NCI-H2029 (cell line): Measurements from ENCODE around the gene ITIH6.
"Not testable (repeated sequence)": the region's sequence is repeated elsewhere in the genome, so short reads cannot be mapped to it uniquely, and the experiment has no call there.

Source experiments
- DNase-seq: peaks from one replicate; lab custom pipeline; 2025; lab: John Stamatoyannopoulos, UW

The ITIH6 gene

GRCh38 chrX:54799046-54799445 lies 991 bp upstream of the ITIH6 start:
- no peak for DNase-seq

GRCh38 chrX:54794795-54795194 lies 3.3 kb downstream of the ITIH6 start:
- DNase-seq: no peak

GRCh38 chrX:54794028-54794427 lies 4.0 kb downstream of the ITIH6 start:
- DNase-seq: no peak

DNA sequence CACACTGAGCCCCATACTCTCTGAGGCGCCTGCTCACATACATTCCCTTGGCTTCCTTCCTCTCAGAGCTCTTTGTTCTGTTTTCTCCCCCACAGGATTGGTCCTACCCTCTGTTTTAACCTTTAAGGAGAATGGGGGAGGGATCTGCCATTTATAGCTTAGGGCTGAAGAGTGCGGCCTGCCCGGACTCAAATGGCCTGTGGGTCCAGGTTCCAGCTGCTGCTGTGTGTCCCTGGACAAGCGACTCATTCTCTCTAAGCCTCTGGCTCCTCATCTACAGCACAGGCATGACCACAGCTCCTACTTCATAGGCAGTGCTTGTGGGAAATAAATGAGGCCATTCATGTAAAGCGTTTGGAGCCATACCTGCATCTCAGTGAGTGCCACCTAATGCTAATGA lies 8.7 kb downstream of the ITIH6 start:
- not testable (repeated sequence) for DNase-seq

- no peak for DNase-seq
These were observed 9.6 kb downstream of the ITIH6 start for GRCh38 chrX:54788446-54788845.

- peak; percentile 8 for DNase-seq
These were observed 11.1 kb downstream of the ITIH6 start for GRCh38 chrX:54786967-54787366.

DNA sequence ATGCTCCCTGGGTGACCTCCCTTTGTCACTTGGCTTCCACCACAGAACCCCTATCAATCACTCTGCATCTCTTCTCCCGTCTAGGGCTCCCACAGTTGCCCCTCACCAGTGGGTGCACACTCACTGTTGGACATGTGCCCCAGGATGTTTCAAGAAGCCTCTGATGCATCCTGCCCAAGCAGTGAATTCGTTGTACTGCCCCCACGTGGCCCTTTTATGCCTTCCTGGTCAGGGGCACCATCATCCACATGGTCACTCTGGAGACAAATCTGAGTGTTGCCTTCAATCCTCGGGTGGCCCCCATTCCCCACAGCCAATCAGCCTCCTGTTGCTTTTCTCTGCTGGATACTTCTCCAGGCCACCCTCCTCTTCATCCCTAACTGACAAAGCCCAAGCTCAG lies 12.2 kb downstream of the ITIH6 start:
- no peak for DNase-seq

DNA sequence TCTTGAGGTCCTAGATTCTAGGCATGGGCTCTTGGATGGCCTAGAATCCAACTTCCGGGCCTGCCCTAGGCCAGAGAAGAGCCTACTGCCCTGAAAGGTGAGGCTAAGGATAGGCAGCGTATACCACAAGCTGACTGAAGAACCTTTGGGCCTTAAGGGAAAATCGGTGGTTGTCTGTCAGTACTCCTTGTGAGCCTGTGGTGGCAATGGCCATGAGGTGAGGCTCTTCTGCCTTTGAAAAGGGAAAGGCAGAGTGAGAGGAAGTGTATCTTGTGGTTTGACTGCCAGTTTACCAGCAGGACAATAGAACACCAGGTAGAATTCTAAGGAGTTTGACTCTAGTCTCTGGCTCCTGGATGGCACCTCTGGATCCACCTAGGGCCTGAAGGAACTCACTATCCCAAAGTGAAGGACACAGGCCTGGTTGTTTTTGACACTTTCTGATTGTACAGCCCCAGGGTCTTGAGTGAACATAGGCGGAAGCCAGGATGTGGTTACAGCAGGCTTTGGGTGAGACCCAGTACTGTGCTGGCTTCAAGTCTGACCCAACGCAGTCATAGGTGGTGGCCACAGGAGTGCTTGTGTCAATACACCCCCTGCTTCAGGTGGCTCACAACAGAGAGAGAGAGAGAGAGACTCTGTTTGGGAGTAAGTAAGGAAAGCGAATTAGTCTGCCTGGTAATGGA lies 20.9 kb downstream of the ITIH6 start:
- no peak for DNase-seq

- no peak for DNase-seq
These were observed 22.0 kb downstream of the ITIH6 start for GRCh38 chrX:54776061-54776460.

GRCh38 chrX:54774391-54775094 lies 23.5 kb downstream of the ITIH6 start:
- DNase-seq: not testable (repeated sequence)

DNA sequence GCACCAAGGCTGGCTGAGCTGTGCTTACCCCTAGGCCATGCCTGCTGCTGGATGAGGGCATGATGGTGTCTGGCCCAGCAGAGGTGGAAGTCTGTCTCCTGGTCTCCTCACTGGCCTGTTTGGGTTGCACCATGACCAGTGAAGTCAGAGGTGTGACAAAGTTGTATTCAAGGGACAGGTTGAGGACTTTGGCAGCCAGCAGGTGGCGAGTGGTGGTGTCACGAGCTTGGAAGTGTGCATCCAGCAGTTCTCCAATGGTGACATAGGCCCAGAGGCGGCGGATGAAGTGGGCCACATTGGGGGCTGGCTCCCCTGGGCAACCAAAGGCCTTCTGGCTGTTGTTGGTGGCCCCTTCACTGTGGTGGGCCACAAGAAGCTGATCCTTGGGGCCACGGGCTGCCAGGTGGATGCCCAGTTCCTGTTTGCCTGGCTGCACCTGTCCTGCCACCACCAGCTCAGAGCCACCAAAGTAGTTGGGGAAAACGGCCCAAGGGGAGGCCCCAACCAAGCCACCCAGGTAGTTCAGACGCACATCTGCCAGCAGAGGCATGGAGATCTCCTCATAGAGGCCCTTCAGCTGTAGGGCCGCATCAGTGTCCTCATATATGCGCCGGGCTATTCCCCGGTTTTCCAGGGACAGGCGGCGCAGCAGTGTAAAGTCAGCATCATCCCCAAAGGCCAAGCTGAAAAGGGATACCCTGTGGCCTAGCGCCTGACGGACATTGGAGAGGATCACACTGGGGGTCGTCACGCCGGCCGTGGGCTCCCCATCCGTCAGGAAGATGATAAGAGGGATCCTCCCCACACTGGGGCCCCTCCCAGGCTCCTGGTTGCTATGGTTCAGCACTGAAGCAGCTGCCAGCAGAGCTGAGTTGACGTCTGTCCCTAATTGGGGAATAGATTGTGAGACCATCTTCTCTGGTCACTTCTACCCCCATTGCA lies 39.7 kb downstream of the ITIH6 start:
- DNase-seq: no peak

DNA sequence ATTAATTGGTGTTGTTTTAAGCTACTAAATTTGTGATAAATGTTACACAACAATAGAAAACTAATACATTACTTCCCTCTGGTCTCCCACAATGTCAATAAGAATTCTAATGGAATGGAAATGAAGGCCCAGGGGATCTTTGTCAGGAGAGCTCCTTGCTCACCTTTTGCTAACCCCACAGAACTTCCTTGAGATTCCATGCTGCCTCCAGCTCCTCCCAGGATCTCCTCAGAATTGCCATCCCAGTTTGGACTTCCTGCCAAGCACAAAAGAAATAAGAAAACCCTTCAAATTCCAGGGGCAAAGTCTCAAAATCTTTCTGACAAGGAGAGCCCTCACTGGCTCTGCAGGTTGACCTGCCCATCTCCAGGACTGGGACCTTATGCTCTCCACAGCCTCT lies 43.2 kb downstream of the ITIH6 start:
- no peak for DNase-seq

DNA sequence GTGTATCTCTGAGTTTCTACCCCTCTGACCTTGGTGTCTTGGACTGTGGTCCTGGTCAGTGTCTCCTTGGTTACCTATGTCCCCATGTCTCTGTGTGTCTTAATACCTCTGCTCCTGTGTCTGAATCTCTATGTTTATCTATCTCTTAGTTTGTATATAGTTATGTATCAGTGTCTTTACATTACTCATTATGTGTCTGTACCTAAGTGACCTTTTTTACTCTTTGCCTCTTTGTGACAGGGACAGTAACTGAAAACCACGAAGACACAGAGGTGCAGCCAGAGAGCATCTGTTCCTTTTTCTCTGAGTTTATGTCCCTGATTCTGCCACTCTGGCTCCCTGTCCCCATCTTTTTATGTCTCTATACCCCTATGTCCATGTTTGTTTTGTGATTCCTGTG lies 49.4 kb downstream of the ITIH6 start:
- no peak for DNase-seq

DNA sequence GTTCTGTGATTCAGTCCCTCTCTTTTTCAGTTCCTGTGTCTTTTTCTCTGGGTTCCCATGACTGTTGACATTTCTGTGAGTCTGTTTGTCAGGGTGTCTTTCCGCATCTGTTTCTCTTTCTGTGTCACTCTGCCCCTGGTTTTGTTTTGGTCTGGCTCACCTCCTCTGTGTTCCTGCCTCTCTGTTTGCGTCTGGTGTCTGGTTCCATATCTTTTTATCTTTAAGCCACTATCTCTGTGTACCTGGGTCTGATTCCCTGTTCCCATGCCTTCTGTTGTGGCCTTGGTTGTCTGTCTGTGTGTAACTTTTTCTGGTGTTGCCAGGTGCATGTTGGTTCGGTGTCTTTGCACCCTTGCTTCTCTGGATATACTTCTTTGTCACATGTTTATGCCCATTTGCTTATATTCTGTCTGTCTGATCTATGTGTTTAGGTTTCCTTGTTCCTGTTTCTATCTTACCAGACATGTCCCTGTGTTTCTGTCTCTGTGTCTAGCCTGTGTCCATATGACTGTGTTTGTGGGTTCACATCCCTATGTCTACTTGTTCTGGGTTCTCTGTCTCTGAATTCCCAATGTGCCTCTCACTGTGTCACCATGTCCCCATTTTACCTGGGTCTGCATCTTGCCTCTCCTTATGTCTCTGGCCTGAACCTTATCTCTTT lies 50.2 kb downstream of the ITIH6 start:
- DNase-seq: no peak

- no peak for DNase-seq
These were observed 51.1 kb downstream of the ITIH6 start for GRCh38 chrX:54746928-54747327.

DNA sequence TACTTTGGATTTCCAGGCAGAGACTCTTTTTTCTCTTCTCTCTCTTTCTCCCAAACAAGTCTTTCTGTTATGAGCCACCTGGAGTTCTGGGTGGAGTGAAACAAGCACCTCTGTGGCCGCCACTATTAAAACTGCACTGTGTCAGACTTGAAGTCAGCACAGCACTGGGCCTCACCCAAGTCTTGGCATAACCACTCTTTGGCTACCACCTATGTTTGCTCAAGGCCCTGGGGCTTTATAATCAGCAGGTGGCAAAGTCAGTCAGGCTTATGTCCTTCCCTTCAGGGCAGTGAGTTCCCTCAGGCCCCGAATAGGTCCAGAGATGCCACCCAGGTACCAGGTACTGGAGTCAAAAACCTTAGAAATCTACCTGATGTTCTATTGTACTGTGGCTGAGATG lies 52.4 kb downstream of the ITIH6 start:
- no peak for DNase-seq

- not testable (repeated sequence) for DNase-seq
These were observed 59.5 kb downstream of the ITIH6 start for GRCh38 chrX:54738567-54738966.

- not testable (repeated sequence) for DNase-seq
These were observed 61.6 kb downstream of the ITIH6 start for GRCh38 chrX:54736298-54736942.

DNA sequence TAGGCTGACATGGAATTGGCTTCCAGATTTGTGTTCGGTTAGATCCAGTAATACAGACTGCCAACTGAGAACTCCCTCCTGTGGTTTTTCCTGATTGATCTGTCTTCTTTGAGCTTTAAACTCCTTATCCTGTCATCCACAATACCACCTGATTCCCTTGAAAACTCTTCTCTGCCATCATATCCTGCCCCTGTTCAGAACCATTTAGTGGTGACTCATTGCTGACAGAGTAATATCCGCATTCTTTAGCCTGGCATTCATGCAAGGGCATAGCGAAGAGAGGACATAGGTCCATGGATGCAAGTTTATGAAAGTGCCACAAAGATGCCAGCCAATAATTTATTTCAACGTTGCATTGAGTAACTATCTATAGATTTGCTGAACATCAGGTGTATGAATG lies 76.6 kb downstream of the ITIH6 start:
- no peak for DNase-seq

DNA sequence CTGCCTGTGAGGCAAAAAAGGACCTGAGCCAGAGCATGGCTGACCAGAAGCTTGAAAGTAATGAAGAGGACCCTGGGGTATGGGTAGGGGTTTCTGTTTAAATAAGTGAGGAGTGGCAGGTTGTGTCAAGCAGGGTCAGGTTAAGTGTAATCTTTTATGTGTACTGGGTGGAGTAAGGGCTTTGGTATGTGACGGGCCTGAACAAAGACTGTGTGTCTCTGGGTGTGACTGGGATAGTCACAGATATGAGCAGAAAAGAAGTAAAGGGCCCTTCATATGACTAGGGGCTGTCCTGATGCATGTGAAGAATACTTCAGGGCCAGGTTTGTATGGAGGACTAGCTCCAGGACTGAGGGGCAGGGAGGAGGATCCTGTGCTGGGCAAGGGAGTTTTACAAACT lies 82.4 kb downstream of the ITIH6 start:
- DNase-seq: no peak

GRCh38 chrX:54714424-54714823 lies 83.6 kb downstream of the ITIH6 start:
- DNase-seq: no peak

- no peak for DNase-seq
These were observed 86.3 kb downstream of the ITIH6 start for GRCh38 chrX:54711735-54712134.
